ENCODE results near the gene JPT2.

- TF ChIP-seq BCL3 (IDR thresholded peaks at IDR 0.05; ENCODE audit: borderline replicate concordance, insufficient read depth, low read depth, low read length, poor library complexity, severe bottlenecking) (no peak), STAT3 (IDR thresholded peaks at IDR 0.05; ENCODE audit: low read depth, low read length) (no peak), TARDBP (IDR thresholded peaks at IDR 0.05; ENCODE audit: borderline replicate concordance) (no peak), MXI1 (IDR thresholded peaks at IDR 0.05; ENCODE audit: low read depth, low read length) (no peak), PBX3 (IDR thresholded peaks at IDR 0.05; ENCODE audit: insufficient replicate concordance, low read depth, low read length) (no peak)
Measured at GRCh38 chr16:1667271-1667670, 10.8 kb upstream of the JPT2 start.
